ENCODE results near the gene ZNF597.

Gene ZNF597

GRCh38 chr16:3431779-3432219 lies 11.5 kb downstream of the ZNF597 start:
- TF ChIP-seq CTCF (conservative IDR thresholded peaks at IDR 0.05; ENCODE audit: low read length): no peak
- H3K4me3 ChIP-seq (ENCODE audit: low read length): peak overlapping the region; percentile 50
- DNase-seq (ENCODE audit: low read depth): peak; percentile 62

- H3K4me3 ChIP-seq (ENCODE audit: low read length): no peak overlapping the region
- no peak for TF ChIP-seq CTCF (conservative IDR thresholded peaks at IDR 0.05; ENCODE audit: low read length)
- no peak for DNase-seq (ENCODE audit: low read depth)
Observed at GRCh38 chr16:3413730-3414379, 29.4 kb downstream of the ZNF597 start.

- no peak overlapping the region for H3K4me3 ChIP-seq (ENCODE audit: low read length)
- no peak for TF ChIP-seq CTCF (conservative IDR thresholded peaks at IDR 0.05; ENCODE audit: low read length)
- DNase-seq (ENCODE audit: low read depth): no peak
Observed at GRCh38 chr16:3408561-3409197, 34.6 kb downstream of the ZNF597 start.

- DNase-seq (ENCODE audit: low read depth): peak; percentile 9
- no peak for TF ChIP-seq CTCF (conservative IDR thresholded peaks at IDR 0.05; ENCODE audit: low read length)
- peak overlapping the region; percentile 90 for H3K4me3 ChIP-seq (ENCODE audit: low read length)
Observed at GRCh38 chr16:3401719-3402397, 41.4 kb downstream of the ZNF597 start.

- peak; percentile 99 for DNase-seq (ENCODE audit: low read depth)
- TF ChIP-seq CTCF (conservative IDR thresholded peaks at IDR 0.05; ENCODE audit: low read length): no peak; the same call in 1 of the 2 replicates
- peak within 1 kb of the TSS; percentile 90 for H3K4me3 ChIP-seq (ENCODE audit: low read length)
Observed at GRCh38 chr16:3400779-3401688, 42.3 kb downstream of the ZNF597 start, which contains the start of the genes ZNF174 and ZSCAN32. Gene ZNF174 (plus strand): TSS chr16:3401215. CDS start chr16:3402005, 790 bp downstream. Gene ZSCAN32 (minus strand): TSS chr16:3401004. CDS start chr16:3397557, 3,447 bp downstream.

- TF ChIP-seq CTCF (conservative IDR thresholded peaks at IDR 0.05; ENCODE audit: low read length): no peak
- peak overlapping the region; percentile 90 for H3K4me3 ChIP-seq (ENCODE audit: low read length)
- DNase-seq (ENCODE audit: low read depth): no peak
Observed at GRCh38 chr16:3400446-3400778, 42.9 kb downstream of the ZNF597 start.
